GM18909 (cell line): ENCODE data around the gene SPDYE16.
A peak's percentile ranks its signal among the peaks of the same experiment; 100 is the strongest.
"Not testable (repeated sequence)": the region's sequence is repeated elsewhere in the genome, so short reads cannot be mapped to it uniquely, and the experiment has no call there.

Source experiments
- ATAC-seq: cut with Tn5 transposase; IDR thresholded peaks from one replicate; pipeline ENCODE4 v1.9.1; 2021; ENCODE audit warnings: mild to moderate bottlenecking; ENCODE audit not compliant: unreplicated experiment, poor library complexity

SPDYE16 gene

DNA sequence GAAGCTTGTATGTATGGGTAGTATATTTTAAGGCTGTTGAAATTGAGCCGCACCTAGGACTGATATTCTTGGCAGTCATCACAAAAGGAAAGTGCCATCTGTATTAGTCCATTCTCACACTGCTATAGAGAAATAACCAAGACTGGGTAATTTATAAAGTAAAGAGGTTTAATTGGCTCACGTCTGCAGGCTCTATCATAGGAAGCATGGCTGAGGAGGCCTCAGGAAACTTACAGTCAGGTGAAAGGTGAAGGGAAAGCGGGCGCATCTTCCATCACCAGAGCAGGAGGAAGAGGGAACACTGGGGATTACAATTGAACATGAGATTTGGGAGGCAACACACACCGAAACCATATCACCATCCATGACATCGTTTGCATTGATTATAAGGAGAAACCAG is 8.9 kb upstream of the SPDYE16 start:
- not testable (repeated sequence) for ATAC-seq

DNA sequence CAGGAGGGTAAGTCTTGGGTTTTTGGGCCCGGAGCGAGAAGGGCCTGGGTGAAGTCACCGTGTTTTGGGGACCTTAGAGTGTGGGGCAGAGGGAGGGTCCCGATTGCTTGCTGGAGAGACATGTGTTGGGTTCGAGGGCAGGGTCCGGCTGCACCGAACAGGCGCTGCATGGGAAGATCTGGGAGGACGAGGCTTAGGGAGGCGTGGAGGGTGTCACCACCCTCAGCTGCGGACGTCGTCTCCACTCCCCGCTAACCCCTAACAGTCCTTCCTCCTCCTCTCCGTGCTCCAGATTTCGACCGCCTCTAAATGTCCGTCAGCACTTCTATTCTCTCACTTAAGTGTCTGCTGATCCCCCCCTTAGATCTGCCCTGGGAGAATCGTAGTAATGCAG is 6.8 kb upstream of the SPDYE16 start:
- not testable (repeated sequence) for ATAC-seq

DNA sequence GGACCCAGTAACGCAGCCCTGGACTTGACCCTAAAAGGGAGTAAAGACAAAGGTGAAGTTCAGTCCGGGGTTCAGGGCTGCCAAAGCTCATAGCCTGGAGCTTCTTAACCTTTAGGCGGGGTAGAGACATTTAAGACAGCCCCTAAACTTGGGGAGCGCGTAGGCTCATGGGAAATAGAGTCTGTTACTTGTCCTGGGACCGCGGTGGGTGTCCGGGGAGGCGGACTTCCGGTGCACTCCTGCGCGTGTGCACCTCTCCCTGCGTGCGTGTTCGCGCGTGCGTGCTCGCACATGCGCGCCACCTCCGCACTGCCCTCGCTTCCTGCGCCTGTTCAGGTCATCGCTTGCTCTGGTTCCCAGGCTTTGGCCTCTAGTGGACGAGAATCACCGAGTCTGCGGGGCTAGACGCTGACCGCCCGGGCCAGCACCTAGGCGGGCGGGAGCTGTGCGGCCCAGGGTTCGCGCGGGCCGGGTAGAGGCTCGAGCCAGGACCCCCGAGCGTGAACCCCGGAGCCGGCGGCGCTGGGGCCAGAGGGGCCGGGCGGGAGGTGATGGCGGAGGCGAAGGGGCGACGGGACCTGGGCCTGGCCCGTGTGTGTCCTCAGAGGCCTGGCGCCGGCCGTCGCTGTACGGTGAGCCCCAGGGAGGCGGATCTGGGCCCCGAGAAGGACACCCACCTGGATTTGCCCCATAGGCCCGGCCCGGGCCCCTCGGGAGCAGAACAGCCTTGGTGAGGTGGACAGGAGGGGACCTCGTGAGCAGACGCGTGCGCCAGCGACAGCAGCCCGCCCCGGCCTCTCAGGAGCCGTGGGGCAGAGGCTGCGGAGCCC is 6.1 kb upstream of the SPDYE16 start:
- ATAC-seq, result peak; percentile 99

DNA sequence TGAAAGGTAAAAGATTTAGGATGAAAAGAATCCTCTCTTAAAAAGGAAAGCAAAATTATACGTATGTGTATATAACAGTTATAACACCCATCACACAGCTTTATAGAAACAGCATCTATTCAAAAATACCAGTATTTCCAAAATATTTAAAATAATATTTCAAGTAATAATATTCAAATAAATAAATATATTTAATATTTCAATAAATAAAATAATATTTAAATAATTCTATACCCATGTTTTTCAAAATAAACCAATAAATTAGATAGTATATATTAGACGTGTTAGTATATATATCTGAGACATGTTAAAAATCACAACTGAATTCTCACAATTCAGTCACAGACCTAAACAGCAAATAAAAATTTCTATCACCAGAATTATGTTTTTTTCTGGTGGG is 11.5 kb downstream of the SPDYE16 start:
- not testable (repeated sequence) for ATAC-seq

DNA sequence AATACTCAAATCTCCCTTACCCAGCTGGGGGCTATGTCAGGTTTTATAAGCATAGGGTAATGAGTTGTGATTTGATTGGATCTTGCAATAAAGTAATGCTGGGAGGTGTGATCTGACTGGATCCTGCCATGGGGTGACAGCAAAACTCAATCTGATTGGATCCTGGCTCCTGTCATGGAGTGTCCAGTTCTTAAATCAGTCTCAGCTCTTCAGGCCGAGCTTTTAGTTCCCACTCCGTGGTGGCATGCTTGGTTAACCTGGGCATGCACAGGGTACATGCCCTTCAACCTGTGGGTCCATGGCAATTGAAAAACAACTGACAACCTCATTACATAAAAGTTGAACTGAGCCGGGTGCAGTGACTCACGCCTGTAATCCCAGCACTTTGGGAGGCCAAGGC is 16.9 kb downstream of the SPDYE16 start:
- ATAC-seq, result not testable (repeated sequence)

DNA sequence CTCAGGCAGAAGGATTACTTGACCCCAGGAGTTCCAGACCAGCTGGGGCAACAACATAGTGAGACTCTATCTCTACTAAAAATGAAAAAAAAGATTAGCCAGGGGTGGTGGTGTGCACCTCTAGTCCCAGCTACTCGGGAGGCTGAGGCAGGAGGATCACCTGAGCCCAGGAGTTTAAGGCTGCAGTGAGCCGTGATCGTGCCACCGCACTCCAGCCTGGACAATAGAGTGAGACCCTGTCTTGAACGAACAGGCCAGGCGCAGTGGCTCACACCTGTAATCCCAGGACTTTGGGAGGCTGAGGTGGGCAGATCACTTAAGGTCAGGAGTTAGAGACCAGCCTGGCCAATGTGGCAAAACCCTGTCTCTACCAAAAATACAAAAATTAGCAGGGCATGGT is 26.2 kb downstream of the SPDYE16 start:
- ATAC-seq, result not testable (repeated sequence)

DNA sequence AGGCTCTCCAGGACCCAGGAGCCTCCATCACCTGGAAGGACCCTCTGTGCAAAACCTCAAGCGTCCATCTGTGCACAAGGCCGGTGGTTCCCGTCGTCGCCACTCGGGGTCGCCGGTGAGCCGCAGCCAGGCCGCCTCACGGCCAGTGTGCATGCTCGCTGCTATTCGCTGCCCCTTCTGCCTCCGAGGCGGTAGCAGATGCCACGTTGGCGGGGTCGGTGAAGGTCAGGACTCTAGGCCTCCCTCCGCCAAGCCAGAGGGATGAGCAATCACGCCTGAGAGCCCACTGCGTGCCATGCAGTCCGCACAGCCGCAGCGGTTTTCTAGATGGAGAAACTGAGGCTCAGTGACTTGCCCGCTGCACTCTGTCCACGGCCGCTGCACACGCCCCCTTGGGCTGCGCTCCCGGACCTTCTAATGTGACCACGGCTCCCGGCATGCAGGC is 27.1 kb downstream of the SPDYE16 start:
- ATAC-seq, result no peak

DNA sequence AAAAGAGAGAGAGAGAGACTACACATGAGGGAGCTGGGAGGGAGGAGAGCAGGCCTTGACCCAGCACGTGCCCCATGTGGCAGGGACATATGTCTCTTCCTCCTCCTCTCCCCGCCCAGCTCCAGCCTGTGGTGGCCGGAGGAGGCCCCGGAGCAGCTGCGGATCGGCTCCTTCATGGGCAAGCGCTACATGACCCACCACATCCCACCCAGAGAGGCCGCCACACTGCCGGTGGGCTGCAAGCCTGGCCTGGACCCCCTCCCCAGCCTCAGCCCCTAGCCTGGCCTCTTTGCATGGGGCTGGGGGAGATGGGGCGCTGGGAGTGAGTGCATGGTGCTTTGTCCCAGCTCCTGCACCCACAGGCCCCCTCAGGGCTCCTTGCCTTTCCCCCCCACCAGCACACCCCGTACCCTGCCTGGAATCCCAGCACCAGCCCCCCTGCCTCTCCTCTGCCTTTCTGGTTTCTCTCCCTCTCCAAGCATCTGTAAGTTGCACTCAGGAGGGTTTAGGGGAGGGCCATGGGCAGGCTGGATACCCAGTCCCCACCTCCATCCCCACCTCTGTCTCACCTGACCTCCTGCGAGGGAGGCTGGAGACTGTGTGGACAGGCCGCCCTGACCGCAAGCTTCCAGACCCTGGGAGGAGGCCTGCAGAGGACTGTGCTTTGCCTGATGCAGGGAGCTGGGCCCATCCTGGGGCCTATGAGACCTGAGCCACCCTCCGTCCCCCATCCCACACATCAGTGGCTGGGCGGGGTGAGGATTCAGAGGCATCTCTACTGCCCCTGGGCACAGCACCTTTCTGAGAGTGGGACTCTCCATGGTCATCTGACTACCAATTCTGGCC is 27.9 kb downstream of the SPDYE16 start:
- ATAC-seq, result no peak

DNA sequence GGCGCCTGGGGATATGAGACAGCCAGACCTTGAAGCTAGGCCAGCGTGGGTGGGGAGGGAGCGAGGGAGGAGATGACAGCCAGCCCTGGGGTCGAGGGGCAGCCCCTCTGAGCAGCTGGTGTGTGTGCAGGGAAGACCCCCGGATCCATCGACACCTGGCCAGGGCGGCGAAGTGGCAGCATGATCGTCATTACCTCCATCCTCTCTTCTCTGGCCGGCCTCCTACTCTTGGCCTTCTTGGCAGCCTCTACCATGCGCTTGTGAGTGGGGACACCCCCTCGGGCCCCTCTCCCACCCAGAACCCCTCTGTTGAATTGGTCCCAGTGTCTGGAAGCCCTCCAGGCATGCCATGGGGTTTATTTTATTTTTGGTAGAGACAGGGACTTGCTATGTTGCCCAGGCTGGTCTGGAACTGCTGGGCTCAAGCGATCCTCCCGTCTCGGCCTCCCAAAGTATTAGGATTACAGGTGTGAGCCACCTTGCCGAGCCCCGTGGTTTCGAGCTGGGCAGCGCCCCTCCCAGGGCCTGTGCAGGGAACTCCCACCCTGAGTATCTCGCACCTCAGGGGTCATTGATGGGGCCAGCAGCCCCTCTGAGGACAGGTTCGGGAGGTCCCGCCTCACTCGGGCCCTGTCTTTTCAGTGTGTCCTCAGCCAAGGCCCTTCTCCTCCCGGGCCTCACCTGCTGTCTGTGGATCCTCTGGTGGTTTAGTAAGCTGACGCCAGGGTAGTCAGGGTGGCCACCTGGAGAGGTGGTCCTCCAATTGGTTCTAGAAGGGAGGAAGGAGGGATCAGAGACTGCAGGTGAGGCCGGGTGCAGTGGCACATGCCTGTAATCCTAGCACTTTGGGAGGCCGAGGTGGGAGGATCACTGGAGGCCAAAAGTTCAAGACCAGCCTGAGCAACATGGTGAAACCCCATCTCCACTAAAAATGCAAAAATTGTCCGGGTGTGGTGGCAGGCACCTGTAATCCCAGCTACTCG is 29.0 kb downstream of the SPDYE16 start:
- ATAC-seq, result no peak

DNA sequence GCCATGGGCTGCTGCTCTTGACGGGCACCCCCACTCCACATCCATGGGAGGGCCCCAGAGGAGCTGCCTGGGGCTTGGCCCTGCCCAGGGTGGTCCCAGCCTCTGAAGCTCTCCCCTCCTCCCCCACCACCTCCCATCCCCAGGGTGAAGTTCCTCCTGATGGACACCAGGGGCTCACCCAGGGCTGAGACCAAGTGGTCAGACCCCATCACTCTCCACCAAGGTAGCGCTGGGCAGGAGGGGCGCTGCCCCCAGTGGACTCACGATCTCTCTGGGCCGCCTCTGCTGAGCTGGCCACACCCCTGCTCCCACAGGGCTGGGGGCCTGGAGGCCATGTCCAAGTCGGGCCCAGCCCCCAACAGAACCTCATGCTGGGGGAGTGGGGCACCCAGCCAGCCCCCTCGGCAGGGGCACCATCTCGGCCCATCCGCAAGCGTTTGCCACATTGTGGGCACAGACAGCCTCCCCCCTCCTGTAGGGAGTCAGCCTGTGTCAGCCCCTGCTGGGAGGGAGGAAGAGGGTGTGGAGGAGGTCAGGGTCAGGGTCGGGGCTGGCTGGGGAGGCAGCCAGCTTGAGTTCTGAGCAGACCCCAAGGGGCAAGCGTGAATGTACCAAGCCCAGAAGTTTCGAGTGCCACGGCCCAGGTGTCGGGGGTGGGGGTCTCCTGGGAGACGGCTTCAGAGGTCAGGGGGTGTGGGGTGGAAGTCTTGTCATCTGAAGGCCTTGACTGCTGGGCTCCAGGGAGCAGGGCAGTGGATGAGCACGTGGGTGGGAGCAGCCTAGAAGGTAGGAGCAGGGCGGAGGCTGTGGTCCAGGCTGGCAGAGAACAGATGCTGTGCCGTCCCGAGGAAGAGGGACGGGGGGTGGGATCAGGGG is 29.9 kb downstream of the SPDYE16 start:
- no peak for ATAC-seq

DNA sequence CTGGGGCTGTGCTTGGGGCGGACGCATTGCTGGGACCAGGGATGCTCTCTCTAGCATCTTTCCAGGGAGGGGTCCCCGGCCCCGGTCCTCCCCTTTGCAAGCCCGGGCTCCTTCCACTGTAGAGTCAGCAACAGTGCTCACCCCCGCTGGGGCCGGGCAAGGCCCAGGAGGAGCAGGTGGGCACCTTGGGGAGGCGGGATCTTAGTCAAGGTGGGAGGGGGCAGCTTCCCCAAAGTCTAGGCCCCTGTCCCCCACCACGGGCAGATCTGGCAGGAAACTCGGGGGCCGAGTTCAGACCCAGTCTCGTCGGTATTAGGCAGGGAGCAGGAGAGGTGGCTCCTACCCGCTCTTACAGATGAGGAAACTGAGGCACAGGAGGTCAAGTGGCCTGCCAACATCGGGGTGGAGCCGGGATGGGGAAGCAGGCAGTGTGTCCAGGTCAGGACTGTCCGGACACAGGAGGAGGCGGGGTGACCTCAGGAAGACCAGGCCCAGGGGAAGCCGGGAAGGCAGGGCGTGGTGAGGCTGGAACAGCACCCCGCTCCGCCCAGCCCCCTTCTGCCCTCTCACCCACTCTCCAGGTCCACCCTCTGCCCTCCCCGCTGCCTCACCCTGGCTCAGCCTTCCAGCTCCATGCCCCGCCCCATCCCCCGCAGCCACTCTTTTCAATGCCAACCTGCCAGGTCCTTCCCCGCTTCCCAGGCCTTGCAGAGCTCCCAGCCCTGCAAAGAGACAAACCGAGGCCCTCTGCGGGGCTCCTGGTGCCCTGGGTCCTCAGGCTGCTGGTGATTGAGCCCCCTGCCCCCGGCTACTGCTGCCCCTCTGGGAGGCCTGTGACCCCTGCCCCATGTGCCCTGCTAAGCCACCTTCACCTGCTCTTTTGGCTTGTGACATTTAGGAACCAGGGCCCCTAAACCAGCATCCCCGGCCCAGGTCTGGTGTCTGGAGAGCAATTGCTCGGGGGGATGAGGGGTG is 30.9 kb downstream of the SPDYE16 start:
- not testable (repeated sequence) for ATAC-seq

DNA sequence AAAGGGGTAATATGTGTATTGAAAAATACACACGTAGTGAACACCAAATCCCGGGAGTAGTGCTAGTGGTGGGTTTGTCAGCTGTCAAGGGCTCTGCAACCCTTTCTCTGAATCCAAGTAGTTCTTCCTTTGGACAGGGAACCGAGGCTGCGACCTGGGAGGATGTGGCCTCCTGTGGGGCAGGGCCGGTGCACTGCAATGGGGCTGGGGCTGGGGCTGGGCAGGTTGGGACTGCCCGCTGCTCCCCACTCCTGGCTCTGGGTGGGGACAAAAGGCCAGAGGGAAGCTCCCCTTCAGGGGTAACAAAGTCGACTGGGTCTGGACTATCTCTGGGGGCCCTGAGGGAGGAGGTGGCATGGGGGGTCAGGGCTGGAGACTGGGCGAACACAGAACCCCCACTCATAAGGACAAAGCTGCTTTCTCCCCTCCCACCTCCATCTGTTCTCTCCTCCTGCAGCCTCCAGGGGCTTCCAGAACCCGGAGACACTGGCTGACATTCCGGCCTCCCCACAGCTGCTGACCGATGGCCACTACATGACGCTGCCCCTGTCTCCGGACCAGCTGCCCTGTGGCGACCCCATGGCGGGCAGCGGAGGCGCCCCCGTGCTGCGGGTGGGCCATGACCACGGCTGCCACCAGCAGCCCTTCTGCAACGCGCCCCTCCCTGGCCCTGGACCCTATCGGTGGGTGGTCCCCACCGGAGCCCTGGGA is 31.7 kb downstream of the SPDYE16 start:
- not testable (repeated sequence) for ATAC-seq

DNA sequence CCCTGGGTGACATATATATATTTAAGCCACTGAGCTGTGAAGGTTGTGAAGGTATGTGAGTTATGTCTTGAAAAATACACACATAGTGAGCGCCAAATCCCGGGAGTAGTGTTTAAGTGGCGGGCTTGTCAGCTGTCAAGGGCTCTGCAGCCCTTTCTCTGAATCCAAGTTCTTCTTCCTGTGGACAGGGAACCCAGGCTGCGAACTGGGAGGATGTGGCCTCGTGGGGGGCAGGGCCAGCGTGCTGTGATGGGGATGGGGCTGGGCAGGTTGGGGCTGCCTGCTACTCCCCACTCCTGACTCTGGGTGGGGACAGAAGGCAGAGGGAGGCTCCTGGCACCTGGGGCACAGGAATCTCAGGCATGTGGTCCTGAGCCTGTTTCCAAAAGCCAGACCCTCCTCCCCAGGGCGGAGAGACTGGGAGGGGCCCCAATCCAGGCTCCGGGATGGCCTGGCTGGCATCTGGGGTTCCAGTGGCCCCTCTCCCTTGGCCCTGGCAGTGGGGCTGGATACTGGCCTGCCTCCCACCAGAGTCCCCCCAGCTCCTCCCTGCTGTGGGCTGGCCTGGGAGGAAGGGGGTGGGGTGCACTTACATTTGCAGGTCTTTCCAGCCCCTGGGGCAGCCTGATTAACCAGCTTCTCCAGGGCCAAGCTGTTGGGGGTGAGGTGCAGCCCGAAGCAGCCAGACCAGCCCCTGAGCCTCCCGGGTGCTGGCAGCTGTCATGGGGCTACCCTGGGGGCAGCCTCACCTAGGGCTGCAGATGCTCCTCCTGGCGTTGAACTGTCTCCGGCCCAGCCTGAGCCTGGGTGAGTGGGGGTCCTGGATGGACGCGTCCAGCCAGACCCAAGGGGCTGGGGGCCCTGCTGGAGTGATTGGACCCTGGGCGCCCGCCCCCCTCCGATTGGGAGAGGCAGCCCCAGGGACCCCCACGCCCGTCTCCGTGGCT is 32.9 kb downstream of the SPDYE16 start, which contains the start of gene UPK3B:
TSS of gene UPK3B (plus strand) at position 622 of the 947 bp plus-strand sequence. CDS start at position 723, 101 bp downstream.
- no peak for ATAC-seq

DNA sequence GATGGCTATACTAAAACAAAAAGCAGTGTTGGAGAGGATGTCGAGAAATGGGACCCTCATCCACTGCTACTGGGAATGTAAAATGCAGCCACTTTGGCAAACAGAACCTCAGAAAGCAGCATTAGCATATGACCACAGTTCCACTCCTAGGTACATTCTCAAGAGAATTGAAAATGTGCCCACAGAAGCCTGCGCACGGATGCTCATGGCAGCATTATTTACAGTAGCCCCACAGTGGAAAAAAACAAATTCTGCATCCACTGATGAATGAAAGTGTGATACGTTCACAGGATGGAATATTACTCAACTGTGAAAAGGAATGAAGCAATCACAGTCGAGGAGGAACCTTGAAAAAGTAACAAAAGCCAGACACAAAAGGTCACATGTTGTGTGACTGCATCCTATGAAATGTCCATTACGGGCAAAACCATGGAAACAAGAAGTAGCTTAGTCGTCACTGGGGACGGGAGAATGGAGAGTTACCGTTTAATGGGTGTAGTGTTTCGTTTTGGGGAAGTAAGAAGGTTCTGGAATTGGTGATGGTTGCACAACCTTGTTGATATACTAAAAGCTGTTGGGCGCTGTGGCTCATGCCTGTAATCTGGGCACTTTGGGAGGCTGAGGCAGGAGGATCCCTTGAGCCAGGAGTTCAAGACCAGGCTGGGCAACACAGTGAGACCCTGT is 35.2 kb downstream of the SPDYE16 start:
- no peak for ATAC-seq

DNA sequence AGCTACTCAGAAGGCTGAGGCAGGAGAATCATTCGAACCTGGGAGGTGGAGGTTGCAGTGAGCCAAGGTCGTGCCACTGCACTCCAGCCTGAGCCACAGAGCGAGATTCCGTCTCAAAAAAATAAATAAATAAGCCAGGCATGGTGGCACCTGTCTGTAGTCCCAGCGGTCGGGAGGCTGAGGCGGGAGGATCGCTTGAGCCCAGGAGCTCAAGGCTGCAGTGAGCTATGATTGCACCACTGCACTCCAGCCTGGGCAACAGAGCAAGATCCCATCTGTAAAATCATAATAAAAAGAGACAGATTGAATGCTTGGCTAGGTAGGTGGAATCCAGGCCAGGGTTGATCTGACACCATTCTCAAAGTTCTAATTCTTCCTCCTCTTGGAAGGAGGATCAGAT is 36.5 kb downstream of the SPDYE16 start:
- not testable (repeated sequence) for ATAC-seq

DNA sequence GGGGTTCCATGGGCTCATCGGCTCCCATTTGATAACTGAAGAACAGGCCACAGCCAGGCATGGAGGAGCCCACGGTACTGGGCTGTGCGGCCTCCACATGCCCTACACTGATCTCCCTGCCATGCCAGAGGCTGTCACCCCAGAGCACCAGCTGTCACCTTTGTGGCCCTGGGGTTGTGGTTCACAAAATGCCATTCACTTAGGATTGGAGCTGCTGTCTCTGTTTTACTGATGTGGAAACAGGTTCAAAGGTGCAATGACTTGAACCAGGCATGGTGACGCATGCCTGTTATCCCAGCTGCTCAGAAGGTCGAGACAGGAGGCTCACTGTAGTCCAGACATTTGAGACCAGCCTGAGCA is 37.0 kb downstream of the SPDYE16 start:
- ATAC-seq, result no peak
